NCI-H1417 treated with DMSO at 0.1 percent for 48 hours (cell line): Measurements from ENCODE around the gene ECI2.

Experiments used
- DNase-seq: peaks from one replicate; lab custom pipeline; 2025; lab: John Stamatoyannopoulos, UW

Gene ECI2

GRCh38 chr6:4134841-4135664, at the start of gene ECI2:
ECI2 (minus strand) TSS chr6:4135575; CDS start chr6:4135560, 15 bp downstream.
- peak; percentile 59 for DNase-seq

- DNase-seq: no peak
These were observed 45.4 kb upstream of the ECI2 start for GRCh38 chr6:4180652-4181255.

- no peak for DNase-seq
These were observed 44.7 kb upstream of the ECI2 start for GRCh38 chr6:4179960-4180651.

GRCh38 chr6:4178737-4179333, 43.5 kb upstream of the ECI2 start:
- DNase-seq: no peak

GRCh38 chr6:4176907-4177306, 41.5 kb upstream of the ECI2 start:
- no peak for DNase-seq

GRCh38 chr6:4174042-4174441, 38.7 kb upstream of the ECI2 start:
- DNase-seq: no peak

GRCh38 chr6:4172368-4172767, 37.0 kb upstream of the ECI2 start:
- DNase-seq: no peak

GRCh38 chr6:4170297-4170696, 34.9 kb upstream of the ECI2 start:
- DNase-seq: no peak

GRCh38 chr6:4169028-4169789, 33.8 kb upstream of the ECI2 start:
- DNase-seq: no peak

- DNase-seq: no peak
These were observed 32.5 kb upstream of the ECI2 start for GRCh38 chr6:4167833-4168232.

- DNase-seq: no peak
These were observed 31.7 kb upstream of the ECI2 start for GRCh38 chr6:4167123-4167522.

GRCh38 chr6:4164456-4164855, 29.1 kb upstream of the ECI2 start:
- no peak for DNase-seq

- DNase-seq: no peak
These were observed 28.7 kb upstream of the ECI2 start for GRCh38 chr6:4164117-4164442.

GRCh38 chr6:4163408-4164116, 28.2 kb upstream of the ECI2 start:
- DNase-seq: no peak

GRCh38 chr6:4162370-4162769, 27.0 kb upstream of the ECI2 start:
- DNase-seq: no peak

- no peak for DNase-seq
These were observed 24.1 kb upstream of the ECI2 start for GRCh38 chr6:4159491-4159890.

- DNase-seq: no peak
These were observed 22.1 kb upstream of the ECI2 start for GRCh38 chr6:4157506-4157905.

GRCh38 chr6:4155848-4156466, 20.6 kb upstream of the ECI2 start:
- peak; percentile 27 for DNase-seq

GRCh38 chr6:4153514-4153985, 18.2 kb upstream of the ECI2 start:
- no peak for DNase-seq

- no peak for DNase-seq
These were observed 9.7 kb upstream of the ECI2 start for GRCh38 chr6:4145083-4145482.

GRCh38 chr6:4139272-4139671, 3.9 kb upstream of the ECI2 start:
- no peak for DNase-seq
